ENCODE data around the gene SLC12A5.

SLC12A5 gene

DNA sequence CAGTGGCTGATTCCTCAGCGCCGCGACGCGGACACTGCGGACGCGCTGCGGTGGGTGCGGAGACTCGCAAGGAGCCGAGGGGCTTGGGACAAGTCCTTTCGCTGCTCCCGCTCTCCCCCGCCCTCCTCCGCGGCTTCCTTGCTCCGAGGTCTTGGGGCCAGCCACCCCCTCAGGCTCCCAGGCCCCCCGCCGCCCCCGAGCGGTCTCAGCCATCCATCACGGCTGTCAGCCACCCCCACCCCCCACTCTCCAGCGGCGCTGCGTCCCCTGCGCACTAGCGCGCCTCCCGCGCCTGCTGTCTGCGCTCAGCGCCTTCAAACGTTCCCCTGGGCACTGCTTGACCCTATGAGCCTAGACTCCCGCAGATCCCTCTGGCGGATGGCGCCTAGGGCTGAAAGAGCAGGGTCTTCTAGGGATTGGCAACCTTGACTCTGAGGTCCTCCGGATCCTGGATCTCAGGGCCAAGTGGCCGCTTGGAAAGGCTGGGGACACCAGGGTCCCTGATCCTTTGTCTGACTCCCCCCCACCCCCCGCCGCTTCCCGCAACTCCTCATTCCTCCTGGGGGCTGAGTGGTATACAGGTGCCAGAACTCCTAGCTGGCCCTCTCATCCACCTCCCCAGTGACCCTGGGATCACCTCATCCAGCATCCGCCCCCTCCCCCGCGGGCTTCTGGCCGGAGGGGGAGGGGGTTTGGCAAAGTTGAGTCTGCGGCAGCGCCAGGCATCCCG is 1.4 kb downstream of the SLC12A5 start:
- no peak for DNase-seq

DNA sequence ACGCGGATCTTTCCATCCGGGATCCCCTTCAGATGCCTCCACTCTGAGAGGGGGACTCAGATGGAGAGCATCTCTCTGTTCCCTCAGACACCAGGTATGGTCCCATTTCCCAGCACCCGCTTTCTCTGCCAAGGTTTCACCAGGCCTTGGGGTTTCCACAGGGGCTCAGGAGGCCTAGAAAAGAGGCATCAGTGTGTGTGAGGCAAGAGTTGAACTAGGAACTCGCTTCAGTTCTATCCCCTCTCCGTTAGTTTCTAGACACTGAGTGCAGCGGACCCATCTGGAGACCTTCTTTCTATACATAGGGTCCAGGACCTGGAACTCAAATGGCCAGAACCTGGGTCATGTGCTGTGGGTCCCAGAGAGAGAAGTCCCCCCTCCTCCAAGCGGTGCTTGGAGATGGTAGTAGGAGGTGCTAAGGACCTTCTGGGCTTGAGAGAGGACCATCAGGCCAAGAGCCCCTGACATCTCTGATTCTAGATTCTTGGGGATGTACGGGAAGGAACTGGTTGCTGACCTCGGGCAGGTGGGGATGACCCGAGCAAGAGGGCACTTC is 2.1 kb downstream of the SLC12A5 start:
- no peak for DNase-seq

DNA sequence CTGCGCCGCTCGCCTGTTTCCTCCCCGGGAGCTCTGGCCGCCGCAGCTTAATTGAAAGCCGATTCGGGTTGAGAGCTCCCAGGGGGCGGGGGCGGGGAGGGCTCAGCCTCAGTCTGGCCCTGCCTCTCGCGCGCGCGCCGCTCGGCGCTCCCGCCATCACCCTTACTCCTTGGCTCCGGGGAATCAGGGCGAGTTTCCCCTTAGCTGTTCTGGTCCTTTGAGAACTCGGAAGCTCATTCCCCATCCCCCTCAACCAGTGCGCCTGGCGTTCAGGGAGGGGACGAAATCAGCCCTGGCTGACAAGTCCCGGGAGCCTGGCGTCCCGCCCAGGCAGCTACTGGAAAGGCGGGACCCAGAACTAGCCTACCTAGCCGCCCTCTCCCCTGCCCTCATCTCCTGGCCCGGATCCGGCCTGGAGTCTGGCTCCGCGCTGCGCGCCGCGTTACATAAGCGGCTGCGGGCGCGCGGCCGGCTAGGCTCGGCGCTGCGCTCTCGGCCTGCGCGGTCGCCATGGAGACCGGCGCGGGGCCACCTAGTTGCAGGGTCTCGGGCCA is 2.8 kb downstream of the SLC12A5 start:
- DNase-seq: peak; percentile 94

GRCh38 chr20:46034039-46034438 is 5.0 kb downstream of the SLC12A5 start:
- DNase-seq: no peak

GRCh38 chr20:46035253-46035652 is 6.2 kb downstream of the SLC12A5 start:
- DNase-seq: no peak

DNA sequence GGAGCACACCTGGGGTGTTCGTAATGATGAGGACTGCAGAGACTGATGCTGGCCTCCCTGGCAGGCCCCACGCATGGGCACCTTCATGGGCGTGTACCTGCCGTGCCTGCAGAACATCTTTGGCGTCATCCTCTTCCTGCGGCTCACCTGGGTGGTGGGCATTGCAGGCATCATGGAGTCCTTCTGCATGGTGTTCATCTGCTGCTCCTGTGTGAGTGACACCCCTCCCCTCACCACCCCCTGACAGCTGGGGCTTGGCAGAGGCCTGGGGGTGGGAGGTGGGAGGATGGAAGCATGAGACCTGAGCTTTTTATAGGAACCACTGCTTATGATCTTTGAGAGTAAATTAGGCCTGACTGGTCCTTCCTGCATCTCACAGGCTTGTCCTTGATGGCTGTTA is 6.7 kb downstream of the SLC12A5 start:
- DNase-seq: no peak

DNA sequence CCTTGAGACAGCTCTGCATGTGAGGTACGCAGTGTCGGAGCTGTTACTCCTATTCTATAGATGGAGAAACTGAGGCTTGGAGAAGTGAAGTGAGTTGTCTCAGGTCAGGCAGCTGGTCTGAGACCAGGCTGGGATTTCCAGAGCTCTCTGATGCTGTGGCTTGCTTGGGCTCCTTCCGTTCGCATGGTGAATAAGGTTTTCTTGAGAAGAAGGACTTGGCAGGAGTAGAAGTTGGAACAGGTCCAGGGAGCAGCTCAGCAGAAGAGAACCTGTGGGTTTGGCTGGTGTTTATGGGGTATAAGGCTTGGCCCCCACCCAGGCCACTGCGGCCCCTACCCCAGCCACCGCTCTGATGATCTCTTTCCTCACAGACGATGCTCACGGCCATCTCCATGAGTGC is 7.4 kb downstream of the SLC12A5 start:
- DNase-seq: no peak

GRCh38 chr20:46037036-46037435 is 8.0 kb downstream of the SLC12A5 start:
- DNase-seq: no peak

DNA sequence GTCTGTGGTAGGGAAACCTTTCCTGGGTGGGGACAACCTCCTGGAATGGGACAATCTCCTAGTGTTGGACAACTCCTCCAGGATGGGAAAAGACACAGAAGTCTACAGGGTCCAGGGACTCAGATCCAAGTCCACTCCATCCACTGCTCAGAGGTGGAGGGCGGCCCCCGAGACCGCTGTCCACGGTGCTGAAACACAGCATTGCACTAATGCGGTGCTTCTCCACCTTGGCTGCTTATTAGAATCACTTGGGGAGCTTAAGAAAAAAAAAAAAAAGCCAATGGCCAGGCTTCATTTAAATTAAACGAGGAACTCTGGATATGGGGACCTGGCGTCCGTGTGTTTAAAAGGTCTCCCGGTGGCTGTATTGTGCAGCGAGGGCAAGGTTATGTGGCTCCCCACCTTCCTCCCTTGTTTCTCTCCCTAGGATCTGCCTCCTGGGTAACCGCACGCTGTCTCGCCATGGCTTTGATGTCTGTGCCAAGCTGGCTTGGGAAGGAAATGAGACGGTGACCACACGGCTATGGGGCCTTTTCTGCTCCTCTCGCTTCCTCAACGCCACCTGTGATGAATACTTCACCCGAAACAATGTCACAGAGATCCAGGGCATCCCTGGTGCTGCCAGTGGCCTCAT is 12.0 kb downstream of the SLC12A5 start:
- DNase-seq: no peak

DNA sequence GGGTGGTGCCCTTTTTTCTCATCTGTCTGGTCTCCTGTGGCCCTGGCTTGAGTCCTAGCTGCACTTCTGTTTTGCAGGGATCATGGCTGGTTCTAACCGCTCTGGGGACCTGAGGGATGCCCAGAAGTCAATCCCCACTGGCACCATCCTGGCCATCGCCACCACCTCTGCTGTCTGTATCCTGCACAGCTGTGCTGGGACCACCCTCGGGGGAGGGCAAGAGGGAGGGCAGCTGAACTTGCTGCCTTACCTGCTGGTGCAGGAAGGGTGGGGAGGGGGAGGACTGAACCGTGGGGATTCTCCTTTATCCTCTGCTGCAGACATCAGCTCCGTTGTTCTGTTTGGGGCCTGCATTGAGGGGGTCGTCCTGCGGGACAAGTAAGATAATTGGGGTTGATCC is 14.5 kb downstream of the SLC12A5 start:
- peak; percentile 48 for DNase-seq

- DNase-seq: no peak
Measured at GRCh38 chr20:46044896-46045295, 15.9 kb downstream of the SLC12A5 start.

- DNase-seq: no peak
Measured at GRCh38 chr20:46046588-46047310, 17.7 kb downstream of the SLC12A5 start.

GRCh38 chr20:46047821-46048220 is 18.8 kb downstream of the SLC12A5 start:
- DNase-seq: no peak

- no peak for DNase-seq
Measured at GRCh38 chr20:46049190-46049589, 20.2 kb downstream of the SLC12A5 start.

DNA sequence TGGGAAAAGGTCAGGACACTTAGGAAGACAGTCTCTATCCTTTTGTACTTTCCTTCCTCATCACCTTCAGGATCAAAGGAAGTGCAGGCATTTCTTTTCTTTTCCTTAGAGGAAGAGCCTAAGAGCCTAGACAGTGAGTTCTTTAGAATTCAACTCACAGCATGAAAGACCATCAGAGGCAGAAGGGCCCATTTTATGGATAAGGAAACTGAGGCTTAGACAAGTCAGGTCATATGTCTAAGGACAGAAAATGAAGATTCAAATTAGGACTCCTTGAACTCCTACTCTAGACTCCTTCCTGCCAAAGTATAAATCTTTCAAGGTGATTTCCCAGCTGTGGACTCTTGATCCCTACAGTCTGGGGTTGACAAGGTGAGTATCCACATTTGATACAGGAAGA is 20.8 kb downstream of the SLC12A5 start:
- DNase-seq: no peak

DNA sequence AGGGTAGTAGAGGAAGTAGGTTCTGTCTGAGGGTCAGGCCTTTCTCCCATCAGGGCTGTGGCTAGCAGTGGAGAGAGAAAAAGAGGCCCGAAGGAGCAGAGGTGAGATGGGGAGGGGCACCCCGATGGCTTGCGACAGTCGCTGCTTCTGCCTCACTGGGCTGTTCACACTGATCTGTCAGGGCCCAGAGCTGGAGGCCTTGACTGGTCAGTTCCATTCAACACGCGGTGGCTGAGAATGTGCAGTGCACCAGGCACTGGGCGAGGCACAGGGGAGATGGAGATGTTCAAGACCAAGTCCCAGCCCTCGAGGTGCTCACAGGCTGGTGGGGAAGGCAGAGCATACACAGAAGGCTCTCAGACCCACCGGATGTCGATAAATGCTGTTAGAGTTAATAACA is 21.4 kb downstream of the SLC12A5 start:
- no peak for DNase-seq

DNA sequence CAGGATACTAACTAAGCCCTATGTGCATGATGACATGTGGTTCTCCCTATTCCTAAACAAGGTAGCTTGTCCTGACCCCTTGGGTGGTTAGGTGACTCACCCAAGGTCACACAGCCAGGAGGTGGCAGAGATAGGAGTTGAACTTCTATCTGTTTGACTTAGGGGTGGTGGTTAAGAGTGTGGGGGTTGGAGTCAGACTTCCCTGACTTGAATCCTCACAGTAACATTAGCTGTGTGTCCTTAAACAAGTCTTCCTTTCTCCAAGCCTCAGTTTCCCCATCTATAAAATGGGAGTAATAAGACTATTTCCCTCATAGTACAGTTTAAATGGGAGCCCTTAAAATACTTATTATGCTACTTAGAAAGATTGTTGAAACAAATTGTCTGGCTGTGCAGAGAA is 21.9 kb downstream of the SLC12A5 start:
- no peak for DNase-seq

DNA sequence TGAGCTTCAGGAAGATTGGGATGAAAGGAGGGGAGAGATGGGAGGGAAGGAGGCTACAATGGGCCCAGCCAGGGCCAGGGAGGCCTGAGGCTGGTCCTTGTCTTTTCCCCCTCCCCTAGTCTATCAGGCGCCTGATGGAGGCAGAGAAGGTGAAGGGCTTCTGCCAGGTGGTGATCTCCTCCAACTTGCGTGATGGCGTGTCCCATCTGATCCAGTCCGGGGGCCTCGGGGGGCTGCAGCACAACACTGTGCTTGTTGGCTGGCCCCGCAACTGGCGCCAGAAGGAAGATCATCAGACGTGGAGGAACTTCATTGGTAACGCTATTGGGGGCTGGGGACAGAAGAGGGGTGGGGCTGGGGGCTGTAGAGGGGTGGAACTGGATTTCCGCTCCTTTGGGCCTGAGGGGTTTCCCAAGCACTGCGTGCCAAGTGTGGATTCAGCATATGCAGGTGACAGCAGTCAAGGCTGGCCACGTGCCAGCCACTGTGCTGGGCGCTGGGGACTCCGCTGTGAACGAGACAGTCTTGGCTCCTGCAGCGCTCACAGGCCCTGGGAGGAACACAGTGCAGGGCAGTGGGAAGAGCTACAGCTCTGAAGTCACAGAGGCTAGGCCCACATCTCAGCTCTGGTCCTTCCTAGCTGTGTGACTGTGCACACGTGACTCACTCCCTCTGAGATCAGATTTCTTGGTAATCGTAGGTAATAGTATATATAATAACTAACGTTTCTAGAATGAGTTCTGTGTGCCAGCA is 22.7 kb downstream of the SLC12A5 start:
- peak; percentile 88 for DNase-seq

DNA sequence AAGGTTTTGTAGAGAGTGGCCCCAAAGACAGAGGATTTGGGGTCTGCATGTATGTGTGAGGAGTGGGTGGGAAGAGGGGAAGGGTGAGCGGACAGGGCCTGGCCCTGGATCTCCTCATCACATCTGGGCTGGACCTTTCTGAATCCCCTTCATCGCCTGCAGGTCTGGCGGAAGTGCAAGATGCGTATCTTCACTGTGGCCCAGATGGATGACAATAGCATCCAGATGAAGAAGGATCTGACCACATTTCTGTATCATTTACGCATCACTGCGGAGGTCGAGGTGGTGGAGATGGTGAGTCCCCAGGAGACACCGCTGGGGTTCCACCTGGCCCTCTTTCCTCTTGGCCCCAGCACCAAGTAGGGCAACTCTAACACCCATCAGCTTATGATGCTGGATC is 24.4 kb downstream of the SLC12A5 start:
- no peak for DNase-seq

DNA sequence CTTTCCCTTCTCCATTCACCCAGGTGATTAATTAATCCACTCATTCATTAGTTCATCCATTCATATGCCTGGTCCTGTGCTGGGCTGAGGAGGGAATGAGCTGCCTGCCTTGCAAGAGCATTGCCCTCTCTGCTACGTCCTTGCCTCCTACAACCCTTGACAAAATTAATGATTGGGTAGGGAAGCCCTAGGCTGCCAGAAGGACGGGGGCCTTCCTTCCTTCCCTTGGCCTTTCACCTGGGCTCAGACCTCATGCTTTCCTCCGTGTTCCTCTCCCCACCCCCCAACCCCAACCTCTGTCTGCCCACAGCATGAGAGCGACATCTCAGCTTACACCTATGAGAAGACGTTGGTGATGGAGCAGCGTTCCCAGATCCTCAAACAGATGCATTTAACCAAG is 25.6 kb downstream of the SLC12A5 start:
- no peak for DNase-seq

- DNase-seq: no peak
Measured at GRCh38 chr20:46055269-46055668, 26.3 kb downstream of the SLC12A5 start.

- DNase-seq: no peak
Measured at GRCh38 chr20:46056027-46056833, 27.2 kb downstream of the SLC12A5 start.
